Bone marrow (tissue), 2 donors: ENCODE data around the gene DHX16.
"Not testable (repeated sequence)": the region's sequence is repeated elsewhere in the genome, so short reads cannot be mapped to it uniquely, and the experiment has no call there.

Experiments used
- DNase-seq, 2 donors: peaks; one replicate each; lab custom pipeline; 2025; lab: John Stamatoyannopoulos, UW

DHX16 gene

DNA sequence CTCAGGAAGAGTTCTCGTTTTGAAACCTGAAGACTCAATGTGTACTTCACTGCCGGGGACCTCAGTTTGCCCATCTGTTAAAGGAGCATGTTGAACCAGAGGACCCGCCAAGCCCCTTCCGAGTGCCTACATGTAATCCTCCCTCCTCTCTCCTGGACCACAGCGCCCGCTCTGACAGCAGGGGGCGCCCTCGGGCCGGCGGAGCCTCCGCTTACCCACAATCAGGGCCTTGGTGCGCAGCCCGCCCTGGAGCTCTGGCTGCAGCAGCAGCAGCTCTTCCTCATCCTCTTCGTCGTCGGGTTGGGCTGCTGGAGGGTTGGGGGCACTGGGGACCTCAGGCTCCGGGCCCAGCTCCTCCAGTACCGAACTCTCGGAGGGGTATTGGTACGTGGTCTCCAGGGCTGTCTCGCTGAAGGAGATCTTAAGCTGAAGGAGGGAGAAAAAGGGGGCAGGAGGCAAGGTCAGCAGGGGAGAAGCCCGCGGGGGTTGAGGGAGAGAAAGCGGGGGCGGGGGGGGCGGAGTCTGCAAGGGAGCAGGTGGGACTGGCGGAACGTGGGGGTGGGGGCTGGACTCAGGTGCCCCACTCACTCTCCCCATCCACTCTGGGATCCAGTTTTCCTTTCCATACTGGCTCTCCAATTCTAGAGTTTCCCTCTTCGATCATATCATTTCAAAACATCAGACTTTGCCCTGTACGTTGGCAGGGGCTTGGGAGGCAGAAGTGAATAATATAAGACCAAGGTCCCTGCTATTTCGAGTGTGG is 6.3 kb upstream of the DHX16 start:
- DNase-seq = peak; percentile 67 to 80

DNA sequence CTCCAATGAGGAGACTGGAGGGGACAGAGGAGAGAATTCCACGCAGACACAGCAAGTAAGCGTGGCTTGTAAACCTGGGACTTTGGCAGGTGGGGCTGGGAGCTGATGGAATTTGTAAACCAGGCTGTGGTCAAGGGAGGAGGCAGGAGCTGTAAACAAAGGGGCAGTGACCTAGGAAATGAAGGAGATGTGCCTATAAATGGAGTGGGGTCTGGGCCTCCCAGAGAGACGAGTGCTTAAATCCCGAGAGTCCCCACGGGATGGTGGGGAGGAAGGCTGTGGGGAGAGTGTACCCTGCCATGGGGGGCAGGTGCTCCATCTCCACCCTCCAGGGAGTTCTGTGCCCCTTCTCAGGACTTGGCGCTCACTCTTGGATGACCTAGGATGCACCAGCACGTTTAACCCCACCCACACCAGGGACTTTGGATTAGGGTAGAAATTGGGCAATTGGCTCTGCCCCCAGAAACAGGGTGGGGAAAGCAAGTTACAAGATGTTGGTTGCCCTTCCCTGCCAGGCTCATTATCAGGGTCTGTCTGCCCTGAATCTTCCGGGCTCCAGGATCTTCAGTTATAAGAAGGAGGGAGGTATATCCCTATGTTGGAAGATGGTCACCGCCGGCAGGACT is 4.0 kb upstream of the DHX16 start:
- no peak for DNase-seq

DNA sequence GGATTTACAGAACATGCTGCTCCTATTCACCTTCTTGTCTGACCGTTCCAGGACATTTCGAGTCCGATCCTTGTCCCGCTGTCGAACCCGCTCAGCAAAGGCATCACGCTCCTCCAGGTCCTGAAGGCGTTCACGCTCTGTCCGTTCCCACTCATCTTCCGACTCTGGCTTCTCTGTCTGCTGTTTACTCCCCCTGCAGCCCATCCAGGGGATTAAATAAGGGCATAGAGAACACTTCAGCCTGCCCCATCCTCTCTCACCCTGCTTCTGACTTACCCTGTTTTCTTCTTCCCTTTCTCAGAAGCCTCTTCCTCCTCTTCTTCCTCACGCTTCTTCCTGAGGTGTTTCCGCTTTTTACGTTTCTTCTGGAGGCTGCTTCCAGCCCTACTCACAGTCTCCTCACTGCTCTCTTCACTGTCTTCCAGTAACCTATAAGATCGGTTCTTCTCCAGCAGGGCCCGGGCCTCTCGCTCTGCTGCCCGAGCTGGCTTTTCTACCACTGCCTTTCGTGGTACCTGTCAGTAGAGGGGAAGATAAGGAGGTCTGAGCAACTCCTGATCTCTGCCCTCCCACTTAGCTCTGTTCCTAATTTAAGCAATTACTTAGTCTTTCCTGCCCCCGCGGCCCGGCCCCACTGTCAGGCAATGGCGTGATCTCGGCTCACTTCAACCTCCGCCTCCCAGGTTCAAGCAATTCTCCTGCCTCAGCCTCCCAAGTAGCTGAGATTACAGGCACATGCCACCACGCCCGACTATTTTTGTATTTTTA is 1.9 kb downstream of the DHX16 start:
- no peak for DNase-seq

DNA sequence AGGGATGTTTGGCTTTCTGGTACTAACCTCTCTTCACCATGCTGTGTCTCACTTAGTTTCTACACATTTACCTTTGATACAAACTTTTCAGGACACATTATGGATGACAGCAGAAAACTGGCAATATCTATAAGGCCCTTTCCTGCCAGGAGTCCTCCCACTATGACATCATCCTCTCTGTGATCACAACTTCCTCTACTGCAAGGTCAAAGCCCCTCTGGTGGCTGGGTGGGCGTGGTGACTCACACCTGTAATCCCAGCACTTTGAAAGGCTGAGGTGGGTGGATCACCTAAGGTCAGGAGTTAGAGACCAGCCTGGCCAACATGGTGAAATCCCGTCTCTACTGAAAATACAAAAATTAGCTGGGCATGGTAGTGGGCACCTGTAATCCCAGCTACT is 6.5 kb downstream of the DHX16 start:
- not testable (repeated sequence) for DNase-seq

DNA sequence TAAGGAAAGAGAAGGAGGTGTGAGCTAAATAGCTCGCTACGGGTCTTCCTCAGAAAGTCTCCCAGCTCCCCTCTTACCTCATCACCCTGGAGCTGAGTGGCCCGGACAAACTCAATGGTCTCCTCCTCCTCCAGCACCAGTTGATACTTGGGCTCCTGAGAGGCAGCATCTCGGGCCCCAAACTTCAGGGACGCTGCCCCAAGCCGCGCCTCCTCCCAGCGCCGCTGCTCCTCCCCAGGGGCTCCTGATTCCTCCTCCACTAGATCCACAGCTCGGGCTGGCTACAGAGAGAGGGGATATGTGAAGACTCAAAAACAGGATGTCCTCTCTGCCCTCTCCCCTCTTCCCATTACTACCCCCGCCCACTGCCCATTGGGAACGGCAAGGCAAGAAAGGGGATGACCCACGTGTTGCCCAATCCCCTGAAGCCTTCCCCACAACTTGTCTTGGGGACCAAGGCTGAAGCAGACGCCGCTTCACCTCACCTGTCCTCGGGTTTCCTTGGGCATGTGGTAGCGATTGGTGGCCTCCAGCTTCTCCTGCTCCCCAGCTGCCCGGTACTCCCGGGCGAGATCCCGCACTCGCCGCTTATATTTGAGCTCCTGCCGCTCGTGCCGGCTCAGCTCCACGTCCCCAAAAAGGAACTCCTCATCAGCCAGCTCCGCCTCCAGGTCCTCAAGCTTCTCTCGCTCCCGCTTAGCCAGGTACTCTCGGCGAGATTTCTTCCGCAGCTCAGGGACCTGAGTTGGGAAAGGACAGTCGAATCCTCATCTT is 7.6 kb downstream of the DHX16 start:
- DNase-seq = no peak

DNA sequence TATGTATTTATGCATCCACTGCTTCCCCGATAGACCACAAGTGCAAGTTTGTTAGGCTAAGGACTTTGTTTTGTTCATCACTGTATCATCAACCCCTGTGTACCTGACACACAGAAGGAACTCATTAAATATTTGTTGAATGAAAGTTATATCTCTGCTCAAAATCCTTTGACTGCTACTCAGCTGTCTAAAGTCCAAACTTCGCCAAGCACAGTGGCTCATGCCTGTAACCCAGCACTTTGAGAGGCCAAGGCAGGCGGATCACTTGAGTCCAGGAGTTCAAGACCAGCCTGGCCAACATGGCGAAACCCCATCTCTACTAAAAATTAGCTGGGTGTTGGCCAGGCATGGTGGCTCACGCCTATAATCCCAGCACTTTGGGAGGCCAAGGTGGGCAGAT is 14.9 kb downstream of the DHX16 start:
- DNase-seq = not testable (repeated sequence)

DNA sequence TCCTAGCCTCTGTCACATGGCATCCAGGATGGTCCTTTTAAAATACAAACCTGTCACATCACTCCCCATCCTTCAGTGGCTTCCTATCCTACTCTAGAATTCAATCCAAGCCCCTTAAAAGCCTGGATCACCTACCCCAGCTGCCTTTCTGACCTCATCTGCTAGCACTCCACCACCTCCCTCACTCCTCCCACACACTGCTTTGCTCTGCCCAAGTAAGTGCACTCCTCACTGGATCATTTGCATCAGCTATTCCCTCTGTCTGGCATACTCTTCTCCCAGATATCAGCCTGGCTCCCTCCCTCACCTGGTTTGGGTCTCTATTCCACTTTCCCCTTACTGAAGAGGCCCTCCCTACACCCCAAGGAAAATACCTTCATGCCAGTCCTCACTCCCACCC is 15.4 kb downstream of the DHX16 start:
- DNase-seq = no peak

DNA sequence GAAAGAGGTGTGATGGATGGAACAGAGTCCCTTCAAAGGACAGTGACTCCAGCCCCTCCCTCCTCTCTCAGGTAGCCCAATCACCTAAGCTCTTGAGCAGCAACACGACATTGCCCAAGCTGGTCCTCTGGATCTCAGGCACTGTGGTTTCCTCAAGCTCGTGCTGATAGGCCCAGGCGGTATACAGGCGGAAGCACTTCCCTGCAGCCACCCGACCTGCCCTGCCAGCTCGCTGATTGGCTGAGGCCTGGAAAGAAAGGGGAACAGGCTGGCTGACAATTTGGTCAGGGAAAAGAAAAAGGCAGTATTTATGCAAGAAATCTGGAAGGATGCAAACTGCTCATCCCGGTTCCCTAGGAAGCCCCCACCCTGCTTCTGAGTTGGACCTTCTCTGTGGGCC is 16.3 kb downstream of the DHX16 start:
- no peak for DNase-seq

DNA sequence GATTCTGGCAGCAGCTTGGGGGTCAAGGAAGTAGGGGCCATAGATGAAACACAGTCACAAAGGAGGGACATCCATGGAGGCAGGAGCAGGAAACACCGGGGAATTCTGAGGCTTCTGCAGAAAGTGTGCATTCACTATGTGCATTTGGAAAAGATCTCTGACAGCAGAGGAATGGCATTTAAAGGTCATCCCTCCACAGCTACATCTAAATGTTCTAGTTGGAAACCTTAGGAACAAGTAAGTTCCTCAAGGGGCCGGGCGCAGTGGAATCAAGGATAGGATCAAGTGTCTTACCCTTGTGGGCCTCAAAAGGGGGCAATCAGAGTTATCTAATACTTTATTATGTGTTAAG is 17.1 kb downstream of the DHX16 start:
- no peak for DNase-seq

DNA sequence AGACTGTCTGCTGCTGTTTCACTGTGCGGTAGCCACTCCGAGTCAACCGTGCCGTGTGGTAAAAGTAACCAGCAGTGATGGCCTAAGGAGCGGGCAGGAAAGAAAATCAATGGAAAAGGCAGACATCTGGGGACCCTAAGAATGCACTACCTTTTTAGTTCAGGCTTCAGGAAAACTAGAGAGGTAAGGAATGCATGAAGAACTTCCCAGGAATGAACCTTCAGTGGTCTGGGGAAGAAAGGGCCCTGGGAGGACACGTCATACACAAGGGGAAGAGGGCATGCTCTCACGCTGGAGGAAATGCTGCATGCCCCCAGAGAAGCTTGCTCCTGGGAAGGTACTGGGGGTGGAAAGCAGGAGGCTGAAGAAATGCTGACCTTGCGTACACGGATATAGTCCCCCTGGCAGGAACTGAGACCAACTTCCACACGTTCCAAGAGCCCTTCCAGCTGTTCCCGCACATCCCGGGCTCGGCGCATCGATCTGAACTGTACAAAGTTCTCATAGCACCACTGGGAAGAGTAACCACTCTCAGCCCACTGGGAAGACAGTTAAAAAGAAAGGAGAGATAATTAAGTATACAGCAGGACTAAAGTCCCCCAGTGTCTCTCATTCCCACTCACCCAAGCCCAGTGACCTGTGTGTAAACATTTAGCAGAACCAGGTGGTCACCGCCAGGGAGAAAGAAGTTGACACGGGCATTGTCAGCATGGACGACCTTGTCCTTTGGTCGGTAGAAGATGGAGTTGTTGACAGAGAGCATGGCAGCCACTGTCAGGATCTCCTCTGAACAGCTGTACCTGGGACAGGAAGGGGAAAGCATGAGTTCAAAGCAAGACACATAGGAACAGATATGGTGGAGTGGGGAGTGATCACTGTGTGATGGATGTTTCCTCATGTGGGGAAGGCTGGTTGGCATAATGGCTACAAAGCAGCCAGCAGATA is 17.7 kb downstream of the DHX16 start:
- no peak for DNase-seq

DNA sequence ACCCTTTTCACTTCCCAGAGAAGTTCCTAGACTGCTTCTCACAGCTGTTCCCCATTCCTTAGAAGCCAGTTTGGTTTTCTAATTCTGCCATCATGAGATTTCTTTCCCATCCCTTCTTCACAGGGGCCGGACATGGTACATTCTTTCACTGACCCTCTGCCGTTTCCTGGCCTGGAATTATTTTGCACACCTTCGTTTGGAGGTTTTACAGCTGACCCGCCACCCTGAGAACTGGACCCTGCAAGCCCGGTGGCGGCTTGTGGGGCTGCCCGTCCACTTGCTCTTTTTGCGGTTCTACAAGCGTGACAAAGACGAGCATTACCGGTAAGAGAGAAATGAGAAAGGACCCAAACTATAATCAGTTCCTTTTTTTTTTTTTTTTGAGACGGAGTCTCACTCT is 21.7 kb downstream of the DHX16 start:
- DNase-seq = no peak

DNA sequence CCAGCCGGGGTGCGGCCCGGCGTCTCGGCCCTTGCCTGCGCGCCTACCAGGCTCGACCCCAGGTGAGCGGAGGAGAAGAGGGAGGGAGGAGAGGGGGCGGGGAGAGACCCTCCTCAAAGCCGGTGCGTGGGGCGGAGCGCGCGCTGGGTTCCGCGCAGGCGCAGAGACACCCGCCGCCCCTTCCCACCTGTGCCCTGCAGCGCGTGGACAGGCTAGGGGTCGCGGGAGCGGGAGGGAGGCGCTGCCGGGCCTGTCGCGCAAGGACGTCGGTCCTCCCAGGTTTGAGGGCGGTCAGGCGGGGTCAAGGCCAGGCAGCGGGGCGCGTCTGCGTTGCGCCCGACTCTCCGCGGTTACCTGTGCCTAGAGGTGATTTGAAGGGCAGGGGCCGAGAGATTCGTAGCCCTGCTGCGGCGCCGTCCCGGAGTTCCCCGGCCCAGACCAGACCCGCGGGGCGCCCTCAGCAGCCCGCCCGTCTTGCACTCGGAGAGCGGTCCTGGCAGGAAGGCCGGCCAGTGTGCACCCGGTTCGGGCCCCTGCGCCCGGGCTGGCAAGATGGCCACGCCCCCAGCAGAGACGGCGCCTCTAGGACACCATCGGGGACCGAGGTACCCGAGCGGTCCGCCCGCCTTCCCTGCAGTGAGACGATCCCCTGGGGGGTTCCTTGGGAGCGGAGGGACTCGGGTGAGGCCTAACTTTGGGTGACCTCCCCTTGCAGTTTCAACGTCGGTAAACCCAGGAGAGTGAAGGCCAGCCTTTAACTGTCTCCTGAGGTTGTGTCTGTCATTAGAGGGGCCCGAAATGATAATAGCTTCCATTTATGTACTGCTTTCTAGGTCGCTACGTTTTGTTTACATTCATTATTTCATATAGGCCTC is 25.3 kb downstream of the DHX16 start:
- DNase-seq = peak; percentile 6 to 52

DNA sequence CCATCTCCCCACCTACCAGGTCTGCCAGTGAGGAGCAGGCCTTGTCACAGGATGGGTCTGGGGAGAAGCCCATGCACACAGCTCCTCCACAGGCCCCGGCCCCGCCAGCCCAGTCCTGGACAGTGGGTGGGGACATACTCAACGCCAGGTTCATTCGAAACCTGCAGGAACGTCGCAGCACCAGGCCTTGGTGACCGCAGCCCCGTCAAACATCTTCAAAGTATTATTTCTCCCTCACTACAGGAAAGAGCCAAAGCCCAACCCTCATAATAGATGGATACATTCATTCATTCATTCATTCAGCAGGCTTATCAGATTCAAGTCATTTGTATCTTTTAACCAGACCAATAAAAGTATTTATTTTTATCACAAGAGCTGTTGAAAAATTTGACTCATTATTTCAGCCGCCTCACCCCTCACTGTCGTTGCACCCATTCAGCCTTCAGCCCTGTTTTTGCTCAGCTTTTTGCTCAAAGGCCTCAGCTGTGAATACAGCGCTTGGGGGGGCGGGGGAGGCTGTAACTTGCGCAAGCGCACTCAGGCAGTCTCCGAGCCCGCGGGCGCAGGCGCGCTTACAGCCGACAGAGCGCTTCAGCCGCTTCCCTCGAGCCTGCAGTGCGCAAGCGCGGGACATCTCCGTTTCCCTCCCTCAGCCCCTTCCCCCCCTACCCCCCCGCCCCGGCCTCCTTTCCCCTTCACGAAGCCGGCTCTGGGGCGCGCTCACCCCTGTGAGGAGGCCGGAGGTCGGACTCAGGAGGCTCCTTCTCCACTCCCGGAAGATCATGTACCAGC is 26.2 kb downstream of the DHX16 start, which contains the start of gene C6orf136:
TSS of gene C6orf136 (plus strand) at position 684 of the 792 bp plus-strand sequence. CDS start at position 783, 99 bp downstream.
- peak; percentile 64 to 88 for DNase-seq

DNA sequence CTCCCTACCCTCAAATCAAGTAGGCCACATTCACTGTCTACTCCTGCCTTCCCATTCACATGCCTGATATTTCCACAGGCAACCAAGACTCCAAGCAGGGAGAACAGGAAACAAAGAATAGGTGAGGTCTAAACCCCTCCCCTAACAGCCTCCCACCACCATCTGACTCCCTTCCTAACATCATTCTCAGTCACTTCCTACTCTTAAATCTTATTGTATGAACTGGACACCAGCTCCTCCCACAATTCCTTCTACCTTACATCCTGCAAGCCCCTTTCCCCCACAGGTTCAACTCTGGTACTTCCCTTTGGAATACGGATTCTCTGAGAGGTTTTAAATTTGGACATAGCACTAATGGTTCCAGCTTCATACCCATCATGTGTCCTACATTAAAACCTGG is 26.8 kb downstream of the DHX16 start:
- DNase-seq = no peak

DNA sequence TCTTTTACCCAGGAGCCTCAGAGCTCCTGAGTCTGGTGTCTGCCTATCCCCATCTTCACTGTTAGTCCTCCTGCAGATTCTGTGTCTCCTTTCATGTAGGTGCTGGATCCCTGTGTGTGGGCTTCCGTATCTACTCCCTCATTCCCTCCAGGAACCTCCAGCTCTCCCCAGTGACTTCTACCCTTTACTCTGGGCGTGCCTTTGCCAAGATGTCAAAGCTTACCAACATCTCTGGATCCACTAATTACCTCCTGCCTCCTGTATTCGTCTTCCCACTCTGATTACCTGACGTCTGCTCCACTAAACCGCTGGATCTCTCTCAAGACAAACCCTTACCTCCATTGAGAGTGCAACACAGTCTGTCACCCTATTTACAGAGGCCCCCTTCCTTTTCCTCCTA is 28.0 kb downstream of the DHX16 start:
- no peak for DNase-seq

DNA sequence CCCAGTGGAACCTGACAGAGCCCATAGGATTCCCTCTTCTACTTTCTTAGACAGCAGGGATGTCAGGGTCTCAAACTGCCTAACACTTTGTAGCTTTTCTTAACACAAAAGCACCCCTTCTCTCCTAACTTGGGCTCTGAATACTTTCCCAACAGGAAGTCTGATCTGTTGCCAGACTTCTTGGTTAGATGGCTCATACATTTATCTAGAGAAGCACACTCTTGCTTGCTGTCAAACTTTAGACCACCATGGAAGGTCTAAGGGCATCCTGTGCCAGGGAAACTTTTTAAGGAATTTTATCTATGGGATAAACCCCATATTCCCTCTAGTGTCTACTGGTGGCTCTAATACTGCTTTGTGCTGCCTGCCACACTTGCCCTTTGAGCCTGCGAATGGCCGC is 29.1 kb downstream of the DHX16 start:
- no peak for DNase-seq

DNA sequence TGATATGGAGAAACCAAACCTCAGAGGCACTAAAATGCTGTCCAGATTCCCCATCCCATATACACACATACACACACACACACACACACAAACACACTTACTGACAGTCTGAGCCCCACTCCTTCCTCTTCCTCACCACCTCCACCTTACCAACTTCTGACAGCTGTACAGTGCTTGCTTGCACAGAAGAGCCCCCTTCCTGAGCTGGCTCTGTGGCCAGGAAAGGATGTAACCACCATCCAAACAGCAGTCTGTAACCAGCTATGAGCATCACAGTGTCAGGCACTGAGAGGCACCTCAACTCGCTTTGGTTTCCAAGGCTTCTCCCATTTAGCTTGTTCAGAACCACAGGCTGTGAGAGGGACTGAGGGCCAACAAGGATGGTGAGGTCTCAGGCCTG is 31.8 kb downstream of the DHX16 start:
- DNase-seq = no peak

DNA sequence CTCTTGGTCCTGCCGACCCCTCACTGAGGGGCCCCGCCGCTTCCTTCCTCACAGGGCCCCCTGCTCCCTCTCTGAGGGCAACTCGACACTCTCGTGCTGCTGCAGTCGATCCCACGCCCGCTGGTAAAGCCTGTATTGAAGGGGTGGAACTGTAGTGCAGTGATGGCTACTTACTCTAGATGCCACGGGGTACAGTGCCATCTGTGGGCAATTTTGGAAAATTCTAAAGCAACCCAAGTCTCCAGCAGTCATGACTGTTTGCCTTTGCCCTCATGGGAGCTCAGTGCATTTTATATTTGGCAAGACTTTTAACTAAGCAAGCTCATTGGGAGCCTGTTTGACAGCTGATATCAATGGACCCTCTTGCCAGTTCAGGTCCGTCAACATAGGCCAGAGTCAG is 32.3 kb downstream of the DHX16 start:
- DNase-seq = no peak

DNA sequence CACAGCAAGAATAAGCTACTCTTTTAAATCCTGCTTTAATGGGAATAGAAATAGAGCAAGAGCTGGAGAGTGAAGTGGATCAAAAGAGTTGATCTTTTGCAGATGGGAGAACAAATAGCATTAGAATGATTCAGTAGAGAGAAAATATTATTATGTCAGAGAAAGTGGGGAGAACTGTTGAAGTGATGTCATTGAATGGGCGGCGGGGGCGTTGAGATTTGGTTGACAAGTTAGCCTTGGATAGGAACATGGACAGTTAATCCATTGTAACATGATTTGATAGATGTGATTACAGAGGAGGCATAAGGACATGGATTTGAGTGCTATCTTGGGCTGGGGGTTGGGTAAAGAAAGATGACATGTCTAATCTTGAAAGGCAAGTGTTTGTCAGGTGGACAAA is 37.0 kb downstream of the DHX16 start:
- DNase-seq = no peak
